ENCODE data around the gene A3GALT2. TPM values are rescaled to one million over a fixed set of nuclear protein-coding genes. Genes with fewer than 3 reads are reported as not detected.
A peak's percentile ranks its signal among the peaks of the same experiment; 100 is the strongest.

A3GALT2 gene
- total RNA-seq, 2 experiments from 2014 or later = not detected

DNA sequence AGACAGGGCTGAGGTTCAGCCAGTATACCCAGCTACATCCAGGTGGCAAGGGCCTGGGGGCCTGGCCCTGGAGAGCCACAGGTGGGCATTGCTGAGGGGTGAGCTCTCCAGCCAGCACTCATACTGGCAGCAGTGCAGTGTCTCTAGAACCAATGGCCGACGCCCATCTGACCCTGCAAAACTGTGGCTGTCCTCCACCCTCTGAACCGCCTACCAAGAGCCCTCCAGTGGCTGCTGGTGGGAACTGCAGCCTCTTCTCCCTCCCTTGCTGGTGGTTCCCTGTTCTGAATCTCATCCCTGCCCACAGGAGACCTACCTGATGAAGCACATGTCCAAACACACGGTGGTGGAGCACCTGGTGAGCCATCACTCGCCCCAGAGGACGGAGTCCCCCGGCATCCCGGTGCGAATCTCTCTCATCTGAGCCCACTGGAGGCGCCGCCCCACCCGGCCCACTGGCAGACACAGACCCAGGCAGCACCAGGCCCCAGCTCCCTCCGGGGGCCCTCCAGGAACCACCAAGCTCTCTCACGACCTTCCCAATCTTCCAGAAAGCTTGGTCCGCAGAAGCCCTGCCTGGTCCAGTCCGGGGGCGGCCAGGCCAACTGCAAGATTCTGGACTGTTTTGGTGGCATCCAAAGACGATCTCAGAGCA, 22.1 kb downstream of the A3GALT2 start:
- H2AFZ ChIP-seq (ENCODE audit: low read length) = no peak overlapping the region
- no peaks in the 10 kb centered on the region for H4K20me1 ChIP-seq (ENCODE audit: insufficient read depth, low read length)
- no peak overlapping the region for H3K27ac ChIP-seq (ENCODE audit: low read depth, low read length, poor library complexity, severe bottlenecking)
- ChIA-PET POLR2A (no interaction called here), CTCF (ENCODE audit: unreplicated experiment) (interaction anchor here (1.0 kb wide), 1 partner anchor 173 kb away, joined by 5 read pairs; no protein-coding TSS in a partner anchor)
- DNase-seq (ENCODE audit: low spot score) = peak; percentile 65
- no TSS peak for BruUV-seq (replicated peaks)
- H3K9me3 ChIP-seq (ENCODE audit: low read length) = 0 out of 2 replicates have a peak, but pooled peaks cover 4% of the 10 kb centered on the region
- intact Hi-C loops (cut with micrococcal nuclease; ENCODE audit: unreplicated experiment) = loop anchor here (1.0 to 10.0 kb wide), 4 partner anchors 161 to 316 kb away; no protein-coding TSS in a partner anchor
- H3K4me3 ChIP-seq (ENCODE audit: low read depth, low read length, poor library complexity, severe bottlenecking) = no peak overlapping the region
- no peak overlapping the region for H3K4me2 ChIP-seq (ENCODE audit: low read length)
- no peaks in the 10 kb centered on the region for H3K4me1 ChIP-seq (ENCODE audit: insufficient read depth, low read length, poor library complexity, severe bottlenecking)
- H3K79me2 ChIP-seq (ENCODE audit: insufficient read depth, low read depth, low read length) = no peaks in the 10 kb centered on the region
- peaks cover 8% of the 10 kb centered on the region; the same call in 1 of the 2 replicates for H3K36me3 ChIP-seq (ENCODE audit: insufficient read depth, low read length)
- no peaks in the 10 kb centered on the region for H3K9me2 ChIP-seq (ENCODE audit: insufficient read depth, low read length)
- TF ChIP-seq EZH2phosphoT487 (IDR thresholded peaks at IDR 0.05; ENCODE audit: borderline replicate concordance, low read depth, low read length) = no peak
- TF ChIP-seq, protein P1, sequence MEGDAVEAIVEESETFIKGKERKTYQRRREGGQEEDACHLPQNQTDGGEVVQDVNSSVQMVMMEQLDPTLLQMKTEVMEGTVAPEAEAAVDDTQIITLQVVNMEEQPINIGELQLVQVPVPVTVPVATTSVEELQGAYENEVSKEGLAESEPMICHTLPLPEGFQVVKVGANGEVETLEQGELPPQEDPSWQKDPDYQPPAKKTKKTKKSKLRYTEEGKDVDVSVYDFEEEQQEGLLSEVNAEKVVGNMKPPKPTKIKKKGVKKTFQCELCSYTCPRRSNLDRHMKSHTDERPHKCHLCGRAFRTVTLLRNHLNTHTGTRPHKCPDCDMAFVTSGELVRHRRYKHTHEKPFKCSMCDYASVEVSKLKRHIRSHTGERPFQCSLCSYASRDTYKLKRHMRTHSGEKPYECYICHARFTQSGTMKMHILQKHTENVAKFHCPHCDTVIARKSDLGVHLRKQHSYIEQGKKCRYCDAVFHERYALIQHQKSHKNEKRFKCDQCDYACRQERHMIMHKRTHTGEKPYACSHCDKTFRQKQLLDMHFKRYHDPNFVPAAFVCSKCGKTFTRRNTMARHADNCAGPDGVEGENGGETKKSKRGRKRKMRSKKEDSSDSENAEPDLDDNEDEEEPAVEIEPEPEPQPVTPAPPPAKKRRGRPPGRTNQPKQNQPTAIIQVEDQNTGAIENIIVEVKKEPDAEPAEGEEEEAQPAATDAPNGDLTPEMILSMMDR (conservative IDR thresholded peaks at IDR 0.05; ENCODE audit: low read length) = peak; percentile 83

DNA sequence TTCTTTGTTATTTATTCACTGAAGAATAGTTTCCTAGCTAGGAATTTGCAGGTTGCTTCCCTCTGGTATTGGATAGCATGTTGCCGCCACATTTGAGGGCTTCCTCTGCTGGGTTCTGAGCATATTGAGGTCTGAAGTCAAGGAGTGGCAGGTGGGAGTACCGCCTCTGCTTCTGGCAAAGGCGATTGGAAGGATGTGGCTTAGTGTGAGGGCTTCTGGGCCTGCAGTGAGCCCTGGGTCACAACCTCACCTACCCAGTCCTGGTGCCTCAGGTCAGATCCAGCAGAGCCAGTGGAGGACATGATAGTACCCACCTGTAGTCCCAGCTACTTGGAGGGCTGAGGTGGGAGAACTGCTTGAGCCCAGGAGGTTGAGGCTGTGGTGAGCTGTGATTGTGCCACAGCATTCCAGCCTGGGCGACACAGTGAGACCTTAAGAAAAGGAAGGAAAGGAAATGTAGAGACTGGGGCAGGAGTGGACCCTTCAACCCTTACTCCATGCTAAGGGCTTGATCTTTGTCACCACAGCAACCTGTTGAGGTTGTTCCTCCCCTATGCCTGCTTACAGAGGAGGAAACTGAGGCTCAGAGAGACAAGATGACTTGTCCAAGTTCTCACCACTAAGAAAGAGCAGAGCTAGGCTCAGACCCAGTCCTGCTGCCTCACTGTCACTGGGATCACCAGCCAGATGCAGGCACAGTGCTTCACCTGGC, 22.8 kb downstream of the A3GALT2 start:
- BruUV-seq (replicated peaks) = no TSS peak
- Histone ChIP-seq H3K9me2 (ENCODE audit: insufficient read depth, low read length) (no peaks in the 10 kb centered on the region), H3K27ac (ENCODE audit: low read depth, low read length, poor library complexity, severe bottlenecking) (no peak overlapping the region), H3K36me3 (ENCODE audit: insufficient read depth, low read length) (peaks cover 8% of the 10 kb centered on the region; the same call in 1 of the 2 replicates), H3K9me3 (ENCODE audit: low read length) (0 out of 2 replicates have a peak, but pooled peaks cover 4% of the 10 kb centered on the region), H4K20me1 (ENCODE audit: insufficient read depth, low read length) (no peaks in the 10 kb centered on the region), H3K4me3 (ENCODE audit: low read depth, low read length, poor library complexity, severe bottlenecking) (no peak overlapping the region), H3K79me2 (ENCODE audit: insufficient read depth, low read depth, low read length) (no peaks in the 10 kb centered on the region), H2AFZ (ENCODE audit: low read length) (no peak overlapping the region), H3K4me2 (ENCODE audit: low read length) (no peak overlapping the region), H3K4me1 (ENCODE audit: insufficient read depth, low read length, poor library complexity, severe bottlenecking) (no peaks in the 10 kb centered on the region)
- CTCF ChIA-PET (ENCODE audit: unreplicated experiment) = interaction anchor here (1.0 kb wide), 1 partner anchor 174 kb away, joined by 5 read pairs; no protein-coding TSS in a partner anchor
- DNase-seq (ENCODE audit: low spot score) = no peak
- intact Hi-C loops (cut with micrococcal nuclease; ENCODE audit: unreplicated experiment) = loop anchor here (1.0 to 10.0 kb wide), 4 partner anchors 161 to 317 kb away; no protein-coding TSS in a partner anchor
- POLR2A ChIA-PET = no interaction called here
- no peak for TF ChIP-seq EZH2phosphoT487 (IDR thresholded peaks at IDR 0.05; ENCODE audit: borderline replicate concordance, low read depth, low read length)

DNA sequence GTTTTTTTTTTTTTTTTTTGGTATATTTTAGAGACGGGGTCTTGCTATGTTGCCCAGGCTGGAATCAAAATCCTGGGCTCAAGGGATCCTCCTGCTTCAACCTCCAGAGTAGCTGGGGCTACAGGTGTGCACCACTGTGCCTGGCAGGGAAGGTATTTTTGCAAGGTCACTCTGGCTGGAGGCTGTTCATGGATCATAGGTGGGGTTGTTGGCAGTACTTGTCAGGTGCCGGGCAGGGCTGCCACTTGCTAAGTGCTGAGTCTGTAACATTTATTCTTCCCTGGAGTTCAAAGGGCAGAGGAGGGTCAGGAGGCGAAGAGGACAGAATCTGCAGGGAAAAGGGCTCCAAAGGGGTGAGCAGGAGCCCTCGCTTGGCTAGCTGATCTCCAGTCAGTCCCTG, 24.1 kb downstream of the A3GALT2 start:
- Histone ChIP-seq H3K27ac (ENCODE audit: low read depth, low read length, poor library complexity, severe bottlenecking) (no peak overlapping the region), H4K20me1 (ENCODE audit: insufficient read depth, low read length) (no peaks in the 10 kb centered on the region), H3K9me3 (ENCODE audit: low read length) (no peaks in the 10 kb centered on the region), H2AFZ (ENCODE audit: low read length) (no peak overlapping the region), H3K79me2 (ENCODE audit: insufficient read depth, low read depth, low read length) (no peaks in the 10 kb centered on the region), H3K4me1 (ENCODE audit: insufficient read depth, low read length, poor library complexity, severe bottlenecking) (no peaks in the 10 kb centered on the region), H3K4me2 (ENCODE audit: low read length) (no peak overlapping the region), H3K4me3 (ENCODE audit: low read depth, low read length, poor library complexity, severe bottlenecking) (no peak overlapping the region), H3K36me3 (ENCODE audit: insufficient read depth, low read length) (peaks cover 8% of the 10 kb centered on the region; the same call in 1 of the 2 replicates), H3K9me2 (ENCODE audit: insufficient read depth, low read length) (no peaks in the 10 kb centered on the region)
- POLR2A ChIA-PET = interaction anchor here (0.6 to 1.0 kb wide), 2 partner anchors 175 to 367 kb away, joined by 3 to 4 read pairs; partner anchors contain the start of gene ZSCAN20
- no peak for DNase-seq (ENCODE audit: low spot score)
- intact Hi-C loops (cut with micrococcal nuclease; ENCODE audit: unreplicated experiment) = loop anchor here (5.0 to 10.0 kb wide), 3 partner anchors 170 to 318 kb away; no protein-coding TSS in a partner anchor
- BruUV-seq (replicated peaks) = no TSS peak
- TF ChIP-seq EZH2phosphoT487 (IDR thresholded peaks at IDR 0.05; ENCODE audit: borderline replicate concordance, low read depth, low read length) = no peak
- TF ChIP-seq, protein P1 (conservative IDR thresholded peaks at IDR 0.05; ENCODE audit: low read length) = no peak
- CTCF ChIA-PET (ENCODE audit: unreplicated experiment) = interaction anchor here (1.1 kb wide), 1 partner anchor 174 kb away, joined by 3 read pairs; no protein-coding TSS in a partner anchor
